Natural killer cell (primary cell): ENCODE results near the gene MYBPC2. TPM values are rescaled to one million over a fixed set of nuclear protein-coding genes. Genes with fewer than 3 reads are reported as not detected.

Source experiments
- ATAC-seq, 3 donors: fragments of 150-1000 bp in 2 of 3; fragments of 200-7000 bp in 1 of 3; cut with Tn5 transposase; 1 replicate in 1 of 3; 2 replicates in 2 of 3; pipeline ENCODE4 v1.10.0; 2021; ENCODE audit warnings: mild to moderate bottlenecking in 2 of 3, moderate library complexity in 2 of 3
- DNase-seq, 2 donors: peaks; one replicate each; pipeline versions ENCODE4 v3.0.0 to v3.0.0-alpha.2; 2013 to 2021; ENCODE audit warnings: mixed read lengths in 1 of 2
- H3K27ac ChIP-seq: one replicate; pipeline ENCODE4 v1.5.1; 2013; ENCODE audit warnings: mild to moderate bottlenecking, low read length
- H3K27me3 ChIP-seq: one replicate; pipeline ENCODE4 v1.6.1; 2013; ENCODE audit warnings: low read length; ENCODE audit not compliant: control insufficient read depth, insufficient read depth
- H3K36me3 ChIP-seq: one replicate; pipeline ENCODE4 v1.6.1; 2013; ENCODE audit warnings: low read length; ENCODE audit not compliant: control insufficient read depth, insufficient read depth
- H3K4me1 ChIP-seq: one replicate; pipeline ENCODE4 v1.6.1; 2013; ENCODE audit warnings: low read length; ENCODE audit not compliant: control insufficient read depth, insufficient read depth
- H3K4me3 ChIP-seq: one replicate; pipeline ENCODE4 v1.5.1; 2013; ENCODE audit warnings: low read length
- H3K9me3 ChIP-seq: one replicate; pipeline ENCODE4 v1.6.1; 2013; ENCODE audit warnings: low read length; ENCODE audit not compliant: control insufficient read depth, insufficient read depth
- H3K27ac Mint-ChIP-seq, 2 donors: one replicate each; pipeline ENCODE4 v1.8.0; 2022; ENCODE audit warnings: mild to moderate bottlenecking in 2 of 2, mixed read lengths in 2 of 2, moderate library complexity in 1 of 2
- H3K27me3 Mint-ChIP-seq, 2 donors: one replicate each; pipeline ENCODE4 v1.8.0; 2022; ENCODE audit warnings: low read depth in 2 of 2, mixed read lengths in 2 of 2
- H3K36me3 Mint-ChIP-seq: one replicate; pipeline ENCODE4 v1.8.0; 2022; ENCODE audit warnings: mixed read lengths
- H3K4me1 Mint-ChIP-seq, 2 donors: one replicate each; pipeline ENCODE4 v1.8.0; 2022; ENCODE audit warnings: mixed read lengths in 2 of 2
- H3K4me3 Mint-ChIP-seq: one replicate; pipeline ENCODE4 v1.8.0; 2022; ENCODE audit warnings: mild to moderate bottlenecking, moderate library complexity, mixed read lengths
- H3K9me3 Mint-ChIP-seq, 2 donors: one replicate each; pipeline ENCODE4 v1.8.0; 2022; ENCODE audit warnings: mixed read lengths in 2 of 2
- CTCF ChIP-seq: fragments of 200-600 bp; IDR thresholded peaks from one replicate; pipeline ENCODE4 v1.8.0; 2022; ENCODE audit warnings: antibody characterized with exemption
- WGBS: methylation state at CpG from one replicate; pipeline ENCODE4 v1.1.7; 2013; ENCODE audit warnings: missing lambda C conversion rate; ENCODE audit not compliant: insufficient coverage; 5-methylcytosine and 5-hydroxymethylcytosine counted together
- intact Hi-C: fragments of 100-400 bp; cut with micrococcal nuclease; formaldehyde crosslinking; loops from one replicate; pipeline ENCODE4 v1.14.2; 2022
- total RNA-seq, 4 donors: library from RNA; stranded (reverse); fragments of 120-200 nt in 1 of 4; gene quantifications; one replicate each; pipeline versions ENCODE4 v1.2.3 to v1.2.4, GENCODE V29; 2013 to 2022

Gene MYBPC2
- total RNA-seq, 3 donors from 2014 or later (not counting 1 experiment from before 2014, with no cell fraction given): 0.09 to 0.15 TPM; not detected in 1

GRCh38 chr19:50430888-50431342, 1.8 kb upstream of the MYBPC2 start:
- no peaks in the 10 kb centered on the region for H3K36me3 ChIP-seq
- TF ChIP-seq CTCF: no peak
- Mint-ChIP-seq H3K9me3 (no peaks in the 10 kb centered on the region), H3K27ac (peak overlapping the region; percentile 77 to 92), H3K36me3 (no peaks in the 10 kb centered on the region), H3K4me3 (peak overlapping the region; percentile 94), H3K27me3 (peaks cover 6 to 16% of the 10 kb centered on the region in 2 donors), H3K4me1 (peaks cover 9 to 22% of the 10 kb centered on the region in 2 donors)
- peak overlapping the region; percentile 74 for H3K27ac ChIP-seq
- WGBS: 53% methylated on average over 13 of the region's 13 CpGs
- H3K4me3 ChIP-seq: peak overlapping the region; percentile 49
- H3K9me3 ChIP-seq: no peaks in the 10 kb centered on the region
- peaks cover 45% of the 10 kb centered on the region for H3K4me1 ChIP-seq
- intact Hi-C loops: no loop called here
- DNase-seq (no peak), ATAC-seq (no peak)
- H3K27me3 ChIP-seq: peaks cover 11% of the 10 kb centered on the region

- H3K27ac ChIP-seq: peak overlapping the region; percentile 74
- no peaks in the 10 kb centered on the region for H3K9me3 ChIP-seq
- ATAC-seq: peak; percentile 92 to 96 (median 92)
- H3K4me1 ChIP-seq: peaks cover 45% of the 10 kb centered on the region
- under 1% methylated on average over 48 of the region's 54 CpGs for WGBS
- DNase-seq: peak; percentile 87 to 93
- Mint-ChIP-seq H3K4me3 (peak overlapping the region; percentile 94), H3K27ac (peak overlapping the region; percentile 77 to 92), H3K9me3 (no peaks in the 10 kb centered on the region), H3K4me1 (peaks cover 9 to 22% of the 10 kb centered on the region in 2 donors), H3K27me3 (peaks cover 6 to 16% of the 10 kb centered on the region in 2 donors), H3K36me3 (no peaks in the 10 kb centered on the region)
- peak overlapping the region; percentile 49 for H3K4me3 ChIP-seq
- no peaks in the 10 kb centered on the region for H3K36me3 ChIP-seq
- intact Hi-C loops: no loop called here
- TF ChIP-seq CTCF: no peak
- H3K27me3 ChIP-seq: peaks cover 11% of the 10 kb centered on the region
Observed at GRCh38 chr19:50431343-50432220, 1.1 kb upstream of the MYBPC2 start.

DNA sequence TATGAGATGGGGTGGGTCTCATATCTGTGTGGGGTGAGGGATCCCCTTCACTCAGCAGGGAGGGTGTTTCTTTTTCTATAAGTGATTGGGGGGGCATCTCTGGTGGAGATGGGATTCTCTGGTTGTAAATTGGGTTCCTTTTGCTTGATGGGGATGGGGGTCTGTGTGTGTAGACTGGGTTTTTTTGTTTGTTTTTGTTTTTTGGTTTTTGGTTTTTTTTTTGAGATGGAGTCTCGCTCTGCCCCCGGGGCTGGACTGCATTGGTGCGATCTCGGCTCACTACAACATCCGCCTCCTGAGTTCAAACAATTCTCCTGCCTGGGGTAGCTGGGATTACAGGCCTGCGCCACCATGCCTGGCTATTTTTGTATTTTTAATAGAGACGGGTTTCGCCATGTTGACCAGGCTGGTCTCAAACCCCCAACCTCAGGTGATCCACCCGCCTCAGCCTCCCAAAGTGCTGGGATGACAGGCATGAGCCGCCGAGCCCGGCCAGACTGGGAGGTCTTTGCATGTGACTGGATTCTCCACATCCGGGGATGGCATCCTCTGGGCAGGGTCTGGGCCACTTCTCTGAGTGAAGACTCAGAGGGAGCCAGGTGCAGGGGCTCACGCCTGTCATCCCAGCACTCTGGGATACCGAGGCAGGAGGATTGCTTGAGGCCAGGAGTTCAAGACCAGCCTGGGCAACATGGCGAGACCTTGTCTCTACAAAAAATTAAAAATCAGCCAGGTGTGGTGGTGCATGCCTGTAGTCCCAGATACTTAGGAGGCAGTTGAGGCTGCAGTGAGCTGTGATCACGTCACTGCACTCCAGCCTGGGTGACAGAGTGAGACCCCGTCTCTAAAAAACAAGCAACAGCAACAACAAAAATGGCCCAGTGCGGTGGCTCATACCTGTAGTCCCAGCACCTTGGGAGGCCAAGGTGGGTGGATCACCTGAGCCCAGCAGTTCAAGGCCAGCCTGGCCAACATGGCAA, 799 bp downstream of the MYBPC2 start:
- no peak overlapping the region for H3K27ac ChIP-seq
- peak overlapping the region; percentile 10 to 92 for H3K27ac Mint-ChIP-seq

More for the DNA sequence above, 799 bp downstream of the MYBPC2 start:
- Histone ChIP-seq H3K9me3 (no peaks in the 10 kb centered on the region), H3K4me1 (peaks cover 33% of the 10 kb centered on the region), H3K36me3 (no peaks in the 10 kb centered on the region), H3K4me3 (no peak overlapping the region), H3K27me3 (peaks cover 8% of the 10 kb centered on the region)
- no peaks in the 10 kb centered on the region for H3K36me3 Mint-ChIP-seq
- peak overlapping the region; percentile 75 for H3K4me3 Mint-ChIP-seq
- DNase-seq: no peak
- 86% methylated on average over 19 of the region's 19 CpGs for WGBS
- no peak for TF ChIP-seq CTCF
- H3K27me3 Mint-ChIP-seq: peaks cover 13 to 20% of the 10 kb centered on the region in 2 donors
- no peak for ATAC-seq
- H3K4me1 Mint-ChIP-seq: peaks cover 9 to 22% of the 10 kb centered on the region in 2 donors
- no peaks in the 10 kb centered on the region for H3K9me3 Mint-ChIP-seq
- intact Hi-C loops: no loop called here
